Measurements from ENCODE around the gene SAP30BP.

GRCh38 chr17:75640556-75641119, 26.5 kb upstream of the SAP30BP start:
- no peak for TF ChIP-seq CTCF (IDR thresholded peaks at IDR 0.05)
- no peak for TF ChIP-seq POLR2A (IDR thresholded peaks at IDR 0.05)

Data from body of pancreas (tissue), 4 donors.